ENCODE measurements around the gene DGUOK.

Gene DGUOK

DNA sequence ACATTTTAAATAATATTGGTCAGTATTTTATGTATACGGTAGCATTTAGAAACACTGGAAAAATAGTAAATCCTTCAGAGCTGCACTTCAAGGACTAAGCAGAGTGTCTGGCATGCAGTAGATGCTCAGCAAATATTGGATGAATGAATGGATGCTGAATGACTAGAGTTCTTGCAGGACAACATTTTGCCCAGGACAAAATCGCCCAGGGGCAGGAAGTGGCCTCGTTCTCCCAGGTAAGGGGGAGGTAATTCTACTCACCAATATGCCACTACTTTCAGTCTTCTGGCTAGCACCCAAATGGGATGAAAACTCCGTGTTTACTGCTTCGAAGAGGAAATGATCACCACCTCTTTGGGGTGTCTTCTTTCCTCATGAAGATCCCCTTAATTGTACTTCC lies 4.0 kb upstream of the DGUOK start:
- H3K4ac ChIP-seq (ENCODE audit: low read length): no peak overlapping the region
- no peak overlapping the region for H3K27ac ChIP-seq (replicated peaks; ENCODE audit: low read length)
- H3K4me1 ChIP-seq (ENCODE audit: control insufficient read depth in 2 of 2, insufficient read depth in 1 of 2, low read depth in 1 of 2, low read length in 2 of 2): peaks cover under 1 to 2% of the 10 kb centered on the region in 2 donors
- peaks cover 0 to 21% (median 0%) of the 10 kb centered on the region in 3 experiments for H3K27me3 ChIP-seq (ENCODE audit: control insufficient read depth in 3 of 3, insufficient read depth in 3 of 3, low read depth in 1 of 3, low read length in 3 of 3)
- no peak overlapping the region for H2BK12ac ChIP-seq (ENCODE audit: low read length)
- H3K9me3 ChIP-seq (replicated peaks in 1 of 2; ENCODE audit: control insufficient read depth in 2 of 2, insufficient read depth in 1 of 2, low read depth in 1 of 2, low read length in 2 of 2): no peaks in the 10 kb centered on the region
- no peak overlapping the region for H2BK120ac ChIP-seq (ENCODE audit: low read depth, low read length)
- H2AFZ ChIP-seq (ENCODE audit: low read length): no peak overlapping the region
- no peak overlapping the region for H3K4me2 ChIP-seq (ENCODE audit: insufficient read depth, low read length, poor library complexity, severe bottlenecking)
- WGBS, 2 donors (ENCODE audit: extremely low coverage in 2 of 2, insufficient read length in 2 of 2, insufficient replicate concordance in 1 of 2): no CpG with 5 or more reads among the region's 5 CpGs
- no peak overlapping the region for H3K23ac ChIP-seq (ENCODE audit: low read depth, low read length, poor library complexity)
- no peak overlapping the region for H2BK5ac ChIP-seq (ENCODE audit: low read length)
- H3K36me3 ChIP-seq (replicated peaks in 1 of 2; ENCODE audit: control insufficient read depth in 2 of 2, insufficient read depth in 2 of 2, low read length in 2 of 2): no peaks in the 10 kb centered on the region
- no peak overlapping the region for H4K91ac ChIP-seq (ENCODE audit: low read depth, low read length, poor library complexity)
- no peak overlapping the region for H2AK5ac ChIP-seq (ENCODE audit: low read depth, low read length)
- H3K9ac ChIP-seq (ENCODE audit: low read depth, low read length, poor library complexity): no peak overlapping the region
- no peak overlapping the region for H3K18ac ChIP-seq (ENCODE audit: low read length)
- H3K14ac ChIP-seq (ENCODE audit: low read length): no peak overlapping the region
- no peak for DNase-seq (ENCODE audit: low spot score)
- H2BK15ac ChIP-seq (ENCODE audit: low read length): no peak overlapping the region
- no peak overlapping the region for H4K8ac ChIP-seq (ENCODE audit: low read depth, low read length)
- H3K4me3 ChIP-seq (ENCODE audit: low read length in 2 of 2): no peak overlapping the region
- H3K79me1 ChIP-seq (ENCODE audit: low read depth, low read length): peaks cover 2% of the 10 kb centered on the region

DNA sequence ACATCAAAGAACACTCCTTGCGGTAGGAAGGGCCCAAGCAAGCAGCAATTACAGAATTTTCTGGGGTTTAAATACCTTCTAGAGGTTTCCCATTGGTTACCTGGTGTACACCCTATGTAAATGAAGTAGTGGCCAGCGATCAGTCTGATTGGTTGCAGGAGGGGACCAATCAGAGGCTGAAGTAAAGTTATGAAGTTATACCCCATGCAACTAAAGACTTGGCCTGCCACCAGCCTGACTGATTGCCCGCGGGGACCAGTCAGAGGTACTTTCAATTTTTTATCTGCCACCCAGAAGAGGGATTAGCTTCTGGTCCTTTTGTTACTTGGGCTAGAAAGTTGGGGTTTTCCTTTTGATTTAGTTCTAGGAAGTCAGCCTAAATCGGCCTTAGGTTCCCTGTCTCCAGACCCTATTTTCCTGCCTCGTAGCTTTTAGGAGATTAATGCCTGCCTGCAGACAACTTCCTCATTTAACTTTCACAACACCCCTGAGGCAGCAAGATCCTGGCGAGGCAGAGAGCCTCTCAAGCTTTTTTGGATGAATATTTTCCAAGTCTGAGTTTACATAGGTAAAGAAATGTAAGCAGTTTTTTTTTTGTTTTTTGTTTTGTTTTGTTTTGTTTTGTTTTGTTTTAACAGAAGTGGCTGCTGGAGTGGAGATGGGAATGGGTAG lies 1.5 kb upstream of the DGUOK start:
- H2AFZ ChIP-seq (ENCODE audit: low read length): peak overlapping the region; percentile 57

GRCh38 chr2:73925853-73926492 lies 707 bp upstream of the DGUOK start:
- Histone ChIP-seq H3K27ac (replicated peaks; ENCODE audit: low read length) (no peak overlapping the region), H3K4me3 (ENCODE audit: low read length in 2 of 2) (peak overlapping the region in 1 of 2 donors; percentile 60)
- no peak for DNase-seq (ENCODE audit: low spot score)

More for the DNA sequence above, 1.5 kb upstream of the DGUOK start:
- H3K14ac ChIP-seq (ENCODE audit: low read length): no peak overlapping the region
- no peaks in the 10 kb centered on the region for H3K9me3 ChIP-seq (replicated peaks in 1 of 2; ENCODE audit: control insufficient read depth in 2 of 2, insufficient read depth in 1 of 2, low read depth in 1 of 2, low read length in 2 of 2)
- no peak overlapping the region for H3K9ac ChIP-seq (ENCODE audit: low read depth, low read length, poor library complexity)
- H3K18ac ChIP-seq (ENCODE audit: low read length): no peak overlapping the region
- no peak overlapping the region for H3K4ac ChIP-seq (ENCODE audit: low read length)
- H3K4me1 ChIP-seq (ENCODE audit: control insufficient read depth in 2 of 2, insufficient read depth in 1 of 2, low read depth in 1 of 2, low read length in 2 of 2): peaks cover 2 to 6% of the 10 kb centered on the region in 2 donors
- H4K8ac ChIP-seq (ENCODE audit: low read depth, low read length): no peak overlapping the region
- no peak overlapping the region for H2BK120ac ChIP-seq (ENCODE audit: low read depth, low read length)
- no peak overlapping the region for H3K4me3 ChIP-seq (ENCODE audit: low read length in 2 of 2)
- peaks cover 0 to 21% (median 0%) of the 10 kb centered on the region in 3 experiments for H3K27me3 ChIP-seq (ENCODE audit: control insufficient read depth in 3 of 3, insufficient read depth in 3 of 3, low read depth in 1 of 3, low read length in 3 of 3)
- H2BK12ac ChIP-seq (ENCODE audit: low read length): no peak overlapping the region
- peaks cover 2% of the 10 kb centered on the region for H3K79me1 ChIP-seq (ENCODE audit: low read depth, low read length)
- no peak overlapping the region for H2BK5ac ChIP-seq (ENCODE audit: low read length)
- H3K4me2 ChIP-seq (ENCODE audit: insufficient read depth, low read length, poor library complexity, severe bottlenecking): no peak overlapping the region
- peaks cover 0 to 14% of the 10 kb centered on the region in 2 donors for H3K36me3 ChIP-seq (replicated peaks in 1 of 2; ENCODE audit: control insufficient read depth in 2 of 2, insufficient read depth in 2 of 2, low read length in 2 of 2)
- WGBS, 2 donors (ENCODE audit: extremely low coverage in 2 of 2, insufficient read length in 2 of 2, insufficient replicate concordance in 1 of 2): no CpG with 5 or more reads among the region's 7 CpGs
- DNase-seq (ENCODE audit: low spot score): no peak
- no peak overlapping the region for H4K91ac ChIP-seq (ENCODE audit: low read depth, low read length, poor library complexity)
- H2AK5ac ChIP-seq (ENCODE audit: low read depth, low read length): no peak overlapping the region
- no peak overlapping the region for H3K27ac ChIP-seq (replicated peaks; ENCODE audit: low read length)
- H2BK15ac ChIP-seq (ENCODE audit: low read length): no peak overlapping the region
- no peak overlapping the region for H3K23ac ChIP-seq (ENCODE audit: low read depth, low read length, poor library complexity)

DNA sequence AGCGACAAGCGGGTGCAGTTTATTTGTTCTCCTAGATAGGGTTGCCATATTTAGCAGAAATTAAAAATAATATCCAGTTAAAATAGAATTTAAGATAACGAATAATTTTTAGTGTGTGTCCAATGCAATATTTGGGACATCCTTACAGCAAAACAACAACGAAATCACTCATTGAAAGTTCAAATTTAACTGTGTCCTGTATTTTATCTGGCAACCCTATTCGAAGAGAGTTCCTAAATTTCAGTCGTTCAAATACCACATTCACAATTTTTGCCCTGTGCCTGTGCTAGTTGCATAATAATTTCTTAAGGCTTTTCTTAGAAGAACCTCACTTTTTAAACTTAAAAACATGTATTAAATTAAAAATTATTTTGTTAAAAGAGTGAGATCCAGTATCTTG lies 664 bp downstream of the DGUOK start:
- Histone ChIP-seq H2BK5ac (ENCODE audit: low read length) (no peak overlapping the region), H2AK5ac (ENCODE audit: low read depth, low read length) (no peak overlapping the region), H2BK120ac (ENCODE audit: low read depth, low read length) (no peak overlapping the region), H3K36me3 (replicated peaks in 1 of 2; ENCODE audit: control insufficient read depth in 2 of 2, insufficient read depth in 2 of 2, low read length in 2 of 2) (peaks cover 2 to 30% of the 10 kb centered on the region in 2 donors), H3K9me3 (replicated peaks in 1 of 2; ENCODE audit: control insufficient read depth in 2 of 2, insufficient read depth in 1 of 2, low read depth in 1 of 2, low read length in 2 of 2) (no peaks in the 10 kb centered on the region), H3K27me3 (ENCODE audit: control insufficient read depth in 3 of 3, insufficient read depth in 3 of 3, low read depth in 1 of 3, low read length in 3 of 3) (peaks cover 0 to 5% (median 0%) of the 10 kb centered on the region in 3 experiments), H3K9ac (ENCODE audit: low read depth, low read length, poor library complexity) (no peak overlapping the region), H4K8ac (ENCODE audit: low read depth, low read length) (no peak overlapping the region), H2AFZ (ENCODE audit: low read length) (no peak overlapping the region), H2BK15ac (ENCODE audit: low read length) (no peak overlapping the region), H3K4me1 (ENCODE audit: control insufficient read depth in 2 of 2, insufficient read depth in 1 of 2, low read depth in 1 of 2, low read length in 2 of 2) (peaks cover 0 to 6% of the 10 kb centered on the region in 2 donors), H3K79me1 (ENCODE audit: low read depth, low read length) (peaks cover 2% of the 10 kb centered on the region), H3K4ac (ENCODE audit: low read length) (no peak overlapping the region), H3K18ac (ENCODE audit: low read length) (no peak overlapping the region), H3K27ac (replicated peaks; ENCODE audit: low read length) (no peak overlapping the region), H3K4me2 (ENCODE audit: insufficient read depth, low read length, poor library complexity, severe bottlenecking) (peak overlapping the region; percentile 63), H3K23ac (ENCODE audit: low read depth, low read length, poor library complexity) (no peak overlapping the region), H4K91ac (ENCODE audit: low read depth, low read length, poor library complexity) (no peak overlapping the region), H2BK12ac (ENCODE audit: low read length) (no peak overlapping the region), H3K4me3 (ENCODE audit: low read length in 2 of 2) (peak overlapping the region; percentile 60 to 90), H3K14ac (ENCODE audit: low read length) (no peak overlapping the region)
- WGBS, 2 donors (ENCODE audit: extremely low coverage in 2 of 2, insufficient read length in 2 of 2, insufficient replicate concordance in 1 of 2): no CpG with 5 or more reads among the region's 6 CpGs
- DNase-seq (ENCODE audit: low spot score): no peak

More at GRCh38 chr2:73925853-73926492, 707 bp upstream of the DGUOK start:
- Histone ChIP-seq H3K14ac (ENCODE audit: low read length) (no peak overlapping the region), H2AK5ac (ENCODE audit: low read depth, low read length) (no peak overlapping the region), H3K23ac (ENCODE audit: low read depth, low read length, poor library complexity) (no peak overlapping the region), H2BK12ac (ENCODE audit: low read length) (peak overlapping the region; percentile 87), H3K36me3 (replicated peaks in 1 of 2; ENCODE audit: control insufficient read depth in 2 of 2, insufficient read depth in 2 of 2, low read length in 2 of 2) (peaks cover 0 to 18% of the 10 kb centered on the region in 2 donors), H2AFZ (ENCODE audit: low read length) (peak overlapping the region; percentile 27), H4K91ac (ENCODE audit: low read depth, low read length, poor library complexity) (no peak overlapping the region), H3K4me2 (ENCODE audit: insufficient read depth, low read length, poor library complexity, severe bottlenecking) (no peak overlapping the region), H2BK15ac (ENCODE audit: low read length) (peak overlapping the region; percentile 53), H3K4ac (ENCODE audit: low read length) (no peak overlapping the region), H2BK120ac (ENCODE audit: low read depth, low read length) (no peak overlapping the region), H3K9me3 (replicated peaks in 1 of 2; ENCODE audit: control insufficient read depth in 2 of 2, insufficient read depth in 1 of 2, low read depth in 1 of 2, low read length in 2 of 2) (no peaks in the 10 kb centered on the region), H3K9ac (ENCODE audit: low read depth, low read length, poor library complexity) (no peak overlapping the region), H3K18ac (ENCODE audit: low read length) (no peak overlapping the region), H3K27me3 (ENCODE audit: control insufficient read depth in 3 of 3, insufficient read depth in 3 of 3, low read depth in 1 of 3, low read length in 3 of 3) (peaks cover 0 to 18% (median 0%) of the 10 kb centered on the region in 3 experiments), H4K8ac (ENCODE audit: low read depth, low read length) (no peak overlapping the region), H3K4me1 (ENCODE audit: control insufficient read depth in 2 of 2, insufficient read depth in 1 of 2, low read depth in 1 of 2, low read length in 2 of 2) (peaks cover 0 to 6% of the 10 kb centered on the region in 2 donors), H2BK5ac (ENCODE audit: low read length) (no peak overlapping the region), H3K79me1 (ENCODE audit: low read depth, low read length) (peaks cover 2% of the 10 kb centered on the region)
- WGBS, 2 donors (ENCODE audit: extremely low coverage in 2 of 2, insufficient read length in 2 of 2, insufficient replicate concordance in 1 of 2): no CpG with 5 or more reads among the region's 13 CpGs
